ENCODE data around the gene TMEM200A.

DNA sequence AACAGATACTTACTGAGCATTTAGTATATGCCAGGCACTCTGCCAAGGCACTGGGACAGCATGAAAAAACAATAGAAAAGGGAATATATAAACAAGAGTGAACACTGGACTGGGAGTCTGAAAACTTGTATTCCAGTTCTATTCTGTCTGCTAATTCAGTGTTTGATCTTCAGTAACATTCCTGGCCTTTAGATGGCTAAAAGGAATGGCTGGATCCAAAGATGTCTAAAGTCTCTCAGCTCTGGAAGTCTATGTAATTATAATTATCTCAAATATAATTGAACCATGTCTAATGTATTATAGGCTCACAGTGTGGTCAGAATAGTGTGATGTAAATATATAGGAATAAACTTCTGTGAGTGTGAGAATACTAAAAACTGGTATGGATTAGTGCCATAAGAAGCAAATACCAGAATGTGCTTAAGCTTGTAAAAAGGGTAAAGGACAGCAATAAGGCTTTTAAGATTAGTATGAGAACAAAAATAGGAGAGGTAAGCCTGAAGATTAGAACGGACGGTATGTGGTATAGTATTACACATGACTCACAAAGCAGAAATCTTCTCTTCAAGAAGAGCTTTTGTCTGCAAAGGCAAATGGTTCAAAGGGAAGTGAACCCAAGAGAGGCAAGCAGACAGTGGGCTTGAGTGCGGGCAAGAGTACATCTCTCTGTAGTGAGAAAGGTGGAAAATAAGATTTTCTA lies 68.5 kb downstream of the TMEM200A start:
- TF ChIP-seq, protein P1, sequence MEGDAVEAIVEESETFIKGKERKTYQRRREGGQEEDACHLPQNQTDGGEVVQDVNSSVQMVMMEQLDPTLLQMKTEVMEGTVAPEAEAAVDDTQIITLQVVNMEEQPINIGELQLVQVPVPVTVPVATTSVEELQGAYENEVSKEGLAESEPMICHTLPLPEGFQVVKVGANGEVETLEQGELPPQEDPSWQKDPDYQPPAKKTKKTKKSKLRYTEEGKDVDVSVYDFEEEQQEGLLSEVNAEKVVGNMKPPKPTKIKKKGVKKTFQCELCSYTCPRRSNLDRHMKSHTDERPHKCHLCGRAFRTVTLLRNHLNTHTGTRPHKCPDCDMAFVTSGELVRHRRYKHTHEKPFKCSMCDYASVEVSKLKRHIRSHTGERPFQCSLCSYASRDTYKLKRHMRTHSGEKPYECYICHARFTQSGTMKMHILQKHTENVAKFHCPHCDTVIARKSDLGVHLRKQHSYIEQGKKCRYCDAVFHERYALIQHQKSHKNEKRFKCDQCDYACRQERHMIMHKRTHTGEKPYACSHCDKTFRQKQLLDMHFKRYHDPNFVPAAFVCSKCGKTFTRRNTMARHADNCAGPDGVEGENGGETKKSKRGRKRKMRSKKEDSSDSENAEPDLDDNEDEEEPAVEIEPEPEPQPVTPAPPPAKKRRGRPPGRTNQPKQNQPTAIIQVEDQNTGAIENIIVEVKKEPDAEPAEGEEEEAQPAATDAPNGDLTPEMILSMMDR (conservative IDR thresholded peaks at IDR 0.05; ENCODE audit: low read depth, low read length): no peak
- no peak for TF ChIP-seq EZH2 (IDR thresholded peaks at IDR 0.05; ENCODE audit: low read length, unreplicated experiment)
- TF ChIP-seq EZH2phosphoT487 (IDR thresholded peaks at IDR 0.05; ENCODE audit: borderline replicate concordance, low read length): no peak
